Panc1 (cell line): ENCODE measurements around the gene CD72. TPM values are rescaled to one million over a fixed set of nuclear protein-coding genes. Genes with fewer than 3 reads are reported as not detected.

ENCODE experiments used
- ATAC-seq: fragments of 200-7000 bp; cut with Tn5 transposase; 2 replicates; pipeline ENCODE4 v1.9.1; 2020; ENCODE audit warnings: mild to moderate bottlenecking, moderate library complexity
- BruUV-seq: library from RNA; stranded (reverse); fragments of 400-500 nt; replicated peaks from 2 replicates; lab custom pipeline; 2021; lab: Mats Ljungman, UMichigan
- CTCF ChIA-PET: fragments of 300-600 bp; sonication (Branson Sonifier 250); formaldehyde crosslinking; loops from one replicate; lab custom pipeline; 2022; ENCODE audit warnings: antibody characterized with exemption; lab: Charles Lee
- POLR2A ChIA-PET: fragments of 300-600 bp; sonication (Branson Sonifier 250); formaldehyde crosslinking; loops from one replicate; lab custom pipeline; 2022; ENCODE audit warnings: antibody characterized with exemption; lab: Charles Lee
- DNase-seq: peaks from one replicate; pipeline ENCODE4 v3.0.0-alpha.2; 2010; ENCODE audit warnings: low read depth, low spot score
- H3K27ac ChIP-seq: 2 replicates; pipeline ENCODE4 v1.5.1; 2011; ENCODE audit warnings: mild to moderate bottlenecking, low read length, inconsistent platforms
- H3K27me3 ChIP-seq: fragments of 200-500 bp; sonication (Bioruptor generic); 2 replicates; pipeline ENCODE4 v1.6.0; 2014; ENCODE audit warnings: low read length, inconsistent platforms; ENCODE audit not compliant: control insufficient read depth, insufficient read depth
- H3K36me3 ChIP-seq: fragments of 200-500 bp; sonication (Bioruptor generic); 2 replicates; pipeline ENCODE4 v1.5.1; 2014; ENCODE audit warnings: inconsistent platforms, mild to moderate bottlenecking, low read length, moderate library complexity; ENCODE audit not compliant: control insufficient read depth, insufficient read depth
- H3K4me1 ChIP-seq: 2 replicates; pipeline ENCODE4 v1.5.1; 2011; ENCODE audit warnings: inconsistent platforms, mild to moderate bottlenecking, low read length, moderate library complexity; ENCODE audit not compliant: control insufficient read depth, insufficient read depth
- H3K4me3 ChIP-seq, 2 experiments: 2 replicates each; pipeline ENCODE4 v1.5.1; 2011 to 2012; ENCODE audit warnings: low read depth in 2 of 2, low read length in 2 of 2, mild to moderate bottlenecking in 2 of 2, inconsistent platforms in 1 of 2, moderate library complexity in 1 of 2
- H3K9me3 ChIP-seq: fragments of 200-500 bp; sonication (Bioruptor generic); 2 replicates; pipeline ENCODE4 v1.5.1; 2014; ENCODE audit warnings: low read depth, mild to moderate bottlenecking, inconsistent platforms, low read length, moderate library complexity; ENCODE audit not compliant: control insufficient read depth, insufficient read depth
- CTCF ChIP-seq: fragments of 450-650 bp; IDR thresholded peaks from 2 replicates; pipeline ENCODE4 v1.5.1; 2017; ENCODE audit warnings: mild to moderate bottlenecking
- POLR2AphosphoS5 ChIP-seq: IDR thresholded peaks from 2 replicates; pipeline ENCODE4 v1.6.1; 2012; ENCODE audit warnings: mild to moderate bottlenecking, low read depth, low read length, moderate library complexity
- REST ChIP-seq, 2 experiments: IDR thresholded peaks; 2 replicates each; pipeline ENCODE4 v1.6.1; 2011 to 2012; ENCODE audit warnings: low read depth in 2 of 2, control low read depth in 1 of 2, low read length in 1 of 2, mild to moderate bottlenecking in 1 of 2, moderate library complexity in 1 of 2; ENCODE audit not compliant: insufficient read depth in 1 of 2
- SIN3A ChIP-seq: IDR thresholded peaks from 2 replicates; pipeline ENCODE4 v1.6.1; 2012; ENCODE audit warnings: low read depth, mild to moderate bottlenecking, low read length, moderate library complexity, borderline replicate concordance; ENCODE audit not compliant: insufficient read depth
- TCF7L2 ChIP-seq: IDR thresholded peaks from 2 replicates; pipeline ENCODE4 v1.6.1; 2011; ENCODE audit warnings: mild to moderate bottlenecking, low read depth, low read length, inconsistent platforms
- in situ Hi-C: cut with HindIII; loops from 2 replicates; pipeline ENCODE4 v1.10.0; 2016; ENCODE audit warnings: low sequenced_read_pairs, low pct_unique_long_range_greater_than_20kb
- intact Hi-C: fragments of 100-400 bp; cut with micrococcal nuclease; formaldehyde crosslinking; loops from one replicate; pipeline ENCODE4 v1.10.0; 2022; ENCODE audit not compliant: unreplicated experiment
- total RNA-seq: library from RNA; stranded (reverse); gene quantifications from one replicate; pipeline ENCODE4 v1.2.1, GENCODE V29; 2021; ENCODE audit not compliant: unreplicated experiment

Gene CD72
- total RNA-seq, 1 experiment from 2014 or later: 0.72 TPM

GRCh38 chr9:35649431-35650340, 31.5 kb upstream of the CD72 start:
- ChIA-PET CTCF (no interaction called here), POLR2A (interaction anchor here (0.9 kb wide), 1 partner anchor 68 kb away, joined by 3 read pairs; no protein-coding TSS in a partner anchor)
- no peak for TF ChIP-seq POLR2AphosphoS5
- no peak for TF ChIP-seq TCF7L2
- no peak for TF ChIP-seq REST (IDR thresholded peaks at IDR 0.05; ENCODE audit: insufficient read depth in 1 of 2, low read depth in 2 of 2, low read length in 1 of 2)
- TF ChIP-seq CTCF: no peak
- no peak for TF ChIP-seq SIN3A
- Histone ChIP-seq H3K36me3 (no peaks in the 10 kb centered on the region), H3K4me3 (no peak overlapping the region), H3K27me3 (no peaks in the 10 kb centered on the region), H3K27ac (no peak overlapping the region), H3K9me3 (no peaks in the 10 kb centered on the region), H3K4me1 (peaks cover 12% of the 10 kb centered on the region)
- DNase-seq: no peak
- no TSS peak for BruUV-seq
- ATAC-seq: no peak
- in situ Hi-C loops (no loop called here), intact Hi-C loops (loop anchor here (10.0 kb wide), 1 partner anchor 165 kb away; the partner anchor contains the start of genes HINT2 and SPAG8)

GRCh38 chr9:35646533-35647265, 28.5 kb upstream of the CD72 start:
- no peaks in the 10 kb centered on the region for H3K36me3 ChIP-seq
- TF ChIP-seq POLR2AphosphoS5: peak; percentile 73
- peak; percentile 83 for TF ChIP-seq TCF7L2
- 0 out of 4 replicates have a peak, but pooled peaks of 1 of the 2 experiments have one; percentile 57 for TF ChIP-seq REST (IDR thresholded peaks at IDR 0.05; ENCODE audit: insufficient read depth in 1 of 2, low read depth in 2 of 2, low read length in 1 of 2)
- TF ChIP-seq CTCF: no peak
- peak; percentile 33; the same call in 1 of the 2 replicates for TF ChIP-seq SIN3A
- ChIA-PET CTCF (interaction anchor here (0.6 to 1.5 kb wide), 8 partner anchors 11 to 353 kb away, joined by 3 to 8 read pairs (median 6); partner anchors contain the start of genes CCDC107 and RMRP), POLR2A (interaction anchor here (0.7 kb wide), 2 partner anchors 11 to 163 kb away, joined by 3 to 4 read pairs; partner anchors contain the start of genes CCDC107 and RMRP)
- intact Hi-C loops (no loop called here), in situ Hi-C loops (no loop called here)
- H3K27me3 ChIP-seq: no peaks in the 10 kb centered on the region
- no TSS peak for BruUV-seq
- peak overlapping the region; percentile 61 to 84 for H3K4me3 ChIP-seq
- DNase-seq: no peak
- peak; percentile 97 for ATAC-seq
- H3K9me3 ChIP-seq: no peaks in the 10 kb centered on the region
- peaks cover 9% of the 10 kb centered on the region for H3K4me1 ChIP-seq
- peak overlapping the region; percentile 82 for H3K27ac ChIP-seq
